HEK293 (cell line): ENCODE results near the gene RCSD1.

ENCODE experiments used
- GFI1B ChIP-seq: fragments of 450-650 bp; formaldehyde crosslinking; IDR thresholded peaks from 2 replicates; pipeline ENCODE4 v1.5.1; 2016; ENCODE audit warnings: missing biosample characterization, missing genetic modification characterization
- INSM2 ChIP-seq: fragments of 450-650 bp; formaldehyde crosslinking; IDR thresholded peaks from 2 replicates; pipeline ENCODE4 v1.5.1; 2016; ENCODE audit warnings: missing biosample characterization, missing genetic modification characterization
- MYNN ChIP-seq: fragments of 450-650 bp; formaldehyde crosslinking; IDR thresholded peaks from 2 replicates; pipeline ENCODE4 v1.5.1; 2016; ENCODE audit warnings: missing biosample characterization, missing genetic modification characterization, borderline replicate concordance
- PATZ1 ChIP-seq: fragments of 450-650 bp; formaldehyde crosslinking; IDR thresholded peaks from 2 replicates; pipeline ENCODE4 v1.5.1; 2016; ENCODE audit warnings: missing biosample characterization, missing genetic modification characterization
- SETDB1 ChIP-seq: IDR thresholded peaks from one replicate; pipeline ENCODE4 v1.6.1; 2017; ENCODE audit warnings: mild to moderate bottlenecking, low read length, moderate library complexity, mixed read lengths; ENCODE audit not compliant: insufficient read length
- SP2 ChIP-seq: fragments of 450-650 bp; formaldehyde crosslinking; IDR thresholded peaks from 2 replicates; pipeline ENCODE4 v1.5.1; 2016; ENCODE audit warnings: missing biosample characterization, missing genetic modification characterization
- ZNF19 ChIP-seq: fragments of 450-650 bp; formaldehyde crosslinking; IDR thresholded peaks from 2 replicates; pipeline ENCODE4; 2016; ENCODE audit warnings: missing biosample characterization, missing genetic modification characterization, low read depth
- ZNF223 ChIP-seq: fragments of 450-650 bp; formaldehyde crosslinking; IDR thresholded peaks from 2 replicates; pipeline ENCODE4 v1.5.1; 2016; ENCODE audit warnings: missing biosample characterization, missing genetic modification characterization
- ZNF248 ChIP-seq: fragments of 450-650 bp; formaldehyde crosslinking; IDR thresholded peaks from 2 replicates; pipeline ENCODE4 v1.5.1; 2017; ENCODE audit warnings: missing biosample characterization, missing genetic modification characterization
- ZNF311 ChIP-seq: fragments of 450-650 bp; formaldehyde crosslinking; IDR thresholded peaks from 2 replicates; pipeline ENCODE4 v1.5.1; 2017; ENCODE audit warnings: missing biosample characterization, missing genetic modification characterization, borderline replicate concordance
- ZNF324 ChIP-seq: fragments of 450-650 bp; formaldehyde crosslinking; IDR thresholded peaks from 2 replicates; pipeline ENCODE4 v1.5.1; 2016; ENCODE audit warnings: missing biosample characterization, missing genetic modification characterization
- ZNF404 ChIP-seq: fragments of 450-650 bp; formaldehyde crosslinking; IDR thresholded peaks from 2 replicates; pipeline ENCODE4 v1.5.1; 2017; ENCODE audit warnings: missing biosample characterization, missing genetic modification characterization
- ZNF416 ChIP-seq: fragments of 450-650 bp; formaldehyde crosslinking; IDR thresholded peaks from 2 replicates; pipeline ENCODE4 v1.5.1; 2016; ENCODE audit warnings: missing biosample characterization, missing genetic modification characterization
- ZNF544 ChIP-seq: fragments of 450-650 bp; formaldehyde crosslinking; IDR thresholded peaks from 2 replicates; pipeline ENCODE4 v1.5.0; 2017; ENCODE audit warnings: missing biosample characterization, missing genetic modification characterization
- ZNF555 ChIP-seq: fragments of 450-650 bp; formaldehyde crosslinking; conservative IDR thresholded peaks from 2 replicates; pipeline ENCODE4 v1.5.1; 2017; ENCODE audit warnings: missing biosample characterization, mild to moderate bottlenecking, missing genetic modification characterization, inconsistent platforms
- ZNF571 ChIP-seq: fragments of 450-650 bp; formaldehyde crosslinking; IDR thresholded peaks from 2 replicates; pipeline ENCODE4 v1.5.0; 2017; ENCODE audit warnings: missing biosample characterization, missing genetic modification characterization
- ZNF837 ChIP-seq: fragments of 450-650 bp; formaldehyde crosslinking; IDR thresholded peaks from 2 replicates; pipeline ENCODE4 v1.5.1; 2016; ENCODE audit warnings: missing biosample characterization, missing genetic modification characterization
- ZNF843 ChIP-seq: fragments of 450-650 bp; formaldehyde crosslinking; IDR thresholded peaks from 2 replicates; pipeline ENCODE4 v1.5.1; 2016; ENCODE audit warnings: missing biosample characterization, missing genetic modification characterization
- ZSCAN18 ChIP-seq: fragments of 450-650 bp; formaldehyde crosslinking; IDR thresholded peaks from 2 replicates; pipeline ENCODE4 v1.5.1; 2016; ENCODE audit warnings: missing biosample characterization, missing genetic modification characterization
- TF ChIP-seq, protein P1 (sequence below): fragments of 450-650 bp; formaldehyde crosslinking; IDR thresholded peaks from 2 replicates; pipeline ENCODE4 v1.5.1; 2016; ENCODE audit warnings: missing biosample characterization, missing genetic modification characterization, borderline replicate concordance
- TF ChIP-seq, protein P2 (sequence below): sonication (generic); formaldehyde crosslinking; IDR thresholded peaks from 2 replicates; pipeline ENCODE4 v1.8.1; 2022; ENCODE audit warnings: mild to moderate bottlenecking, moderate library complexity, missing genetic modification reagents
- TF ChIP-seq, protein P3 (sequence below): fragments of 450-650 bp; formaldehyde crosslinking; IDR thresholded peaks from 2 replicates; pipeline ENCODE4 v1.5.1; 2017; ENCODE audit warnings: missing biosample characterization, missing genetic modification characterization
- TF ChIP-seq, protein P4 (sequence below): fragments of 450-650 bp; formaldehyde crosslinking; IDR thresholded peaks from 2 replicates; pipeline ENCODE4; 2016; ENCODE audit warnings: missing biosample characterization, missing genetic modification characterization

RCSD1 gene

GRCh38 chr1:167714439-167715156, 84.6 kb downstream of the RCSD1 start (continued):
- TF ChIP-seq ZSCAN18 (tag by site-specific recombination) (peak; percentile 56; the same call in 1 of the 2 replicates), ZNF571 (tag by site-specific recombination) (no peak), ZNF324 (tag by site-specific recombination) (peak; percentile 97), ZNF311 (tag by site-specific recombination) (no peak), GFI1B (tag by site-specific recombination) (peak; percentile 43; the same call in 1 of the 2 replicates), ZNF544 (tag by site-specific recombination) (no peak), ZNF248 (tag by site-specific recombination) (no peak), SP2 (peak; percentile 57), PATZ1 (peak; percentile 41), INSM2 (peak; percentile 91), ZNF404 (tag by site-specific recombination) (no peak), MYNN (tag by site-specific recombination) (0 out of 2 replicates have a peak, but pooled peaks have one; percentile 28), ZNF416 (tag by site-specific recombination) (no peak), ZNF19 (tag by site-specific recombination) (no peak), ZNF837 (tag by site-specific recombination) (no peak; the same call in 1 of the 2 replicates), ZNF223 (tag by site-specific recombination) (no peak), ZNF555 (tag by site-specific recombination) (no peak), ZNF843 (tag by site-specific recombination) (peak; percentile 79), SETDB1 (no peak)
- TF ChIP-seq, protein P1, sequence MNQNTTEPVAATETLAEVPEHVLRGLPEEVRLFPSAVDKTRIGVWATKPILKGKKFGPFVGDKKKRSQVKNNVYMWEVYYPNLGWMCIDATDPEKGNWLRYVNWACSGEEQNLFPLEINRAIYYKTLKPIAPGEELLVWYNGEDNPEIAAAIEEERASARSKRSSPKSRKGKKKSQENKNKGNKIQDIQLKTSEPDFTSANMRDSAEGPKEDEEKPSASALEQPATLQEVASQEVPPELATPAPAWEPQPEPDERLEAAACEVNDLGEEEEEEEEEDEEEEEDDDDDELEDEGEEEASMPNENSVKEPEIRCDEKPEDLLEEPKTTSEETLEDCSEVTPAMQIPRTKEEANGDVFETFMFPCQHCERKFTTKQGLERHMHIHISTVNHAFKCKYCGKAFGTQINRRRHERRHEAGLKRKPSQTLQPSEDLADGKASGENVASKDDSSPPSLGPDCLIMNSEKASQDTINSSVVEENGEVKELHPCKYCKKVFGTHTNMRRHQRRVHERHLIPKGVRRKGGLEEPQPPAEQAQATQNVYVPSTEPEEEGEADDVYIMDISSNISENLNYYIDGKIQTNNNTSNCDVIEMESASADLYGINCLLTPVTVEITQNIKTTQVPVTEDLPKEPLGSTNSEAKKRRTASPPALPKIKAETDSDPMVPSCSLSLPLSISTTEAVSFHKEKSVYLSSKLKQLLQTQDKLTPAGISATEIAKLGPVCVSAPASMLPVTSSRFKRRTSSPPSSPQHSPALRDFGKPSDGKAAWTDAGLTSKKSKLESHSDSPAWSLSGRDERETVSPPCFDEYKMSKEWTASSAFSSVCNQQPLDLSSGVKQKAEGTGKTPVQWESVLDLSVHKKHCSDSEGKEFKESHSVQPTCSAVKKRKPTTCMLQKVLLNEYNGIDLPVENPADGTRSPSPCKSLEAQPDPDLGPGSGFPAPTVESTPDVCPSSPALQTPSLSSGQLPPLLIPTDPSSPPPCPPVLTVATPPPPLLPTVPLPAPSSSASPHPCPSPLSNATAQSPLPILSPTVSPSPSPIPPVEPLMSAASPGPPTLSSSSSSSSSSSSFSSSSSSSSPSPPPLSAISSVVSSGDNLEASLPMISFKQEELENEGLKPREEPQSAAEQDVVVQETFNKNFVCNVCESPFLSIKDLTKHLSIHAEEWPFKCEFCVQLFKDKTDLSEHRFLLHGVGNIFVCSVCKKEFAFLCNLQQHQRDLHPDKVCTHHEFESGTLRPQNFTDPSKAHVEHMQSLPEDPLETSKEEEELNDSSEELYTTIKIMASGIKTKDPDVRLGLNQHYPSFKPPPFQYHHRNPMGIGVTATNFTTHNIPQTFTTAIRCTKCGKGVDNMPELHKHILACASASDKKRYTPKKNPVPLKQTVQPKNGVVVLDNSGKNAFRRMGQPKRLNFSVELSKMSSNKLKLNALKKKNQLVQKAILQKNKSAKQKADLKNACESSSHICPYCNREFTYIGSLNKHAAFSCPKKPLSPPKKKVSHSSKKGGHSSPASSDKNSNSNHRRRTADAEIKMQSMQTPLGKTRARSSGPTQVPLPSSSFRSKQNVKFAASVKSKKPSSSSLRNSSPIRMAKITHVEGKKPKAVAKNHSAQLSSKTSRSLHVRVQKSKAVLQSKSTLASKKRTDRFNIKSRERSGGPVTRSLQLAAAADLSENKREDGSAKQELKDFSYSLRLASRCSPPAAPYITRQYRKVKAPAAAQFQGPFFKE (tag by site-specific recombination) = 0 out of 2 replicates have a peak, but pooled peaks have one; percentile 55
- TF ChIP-seq, protein P2, sequence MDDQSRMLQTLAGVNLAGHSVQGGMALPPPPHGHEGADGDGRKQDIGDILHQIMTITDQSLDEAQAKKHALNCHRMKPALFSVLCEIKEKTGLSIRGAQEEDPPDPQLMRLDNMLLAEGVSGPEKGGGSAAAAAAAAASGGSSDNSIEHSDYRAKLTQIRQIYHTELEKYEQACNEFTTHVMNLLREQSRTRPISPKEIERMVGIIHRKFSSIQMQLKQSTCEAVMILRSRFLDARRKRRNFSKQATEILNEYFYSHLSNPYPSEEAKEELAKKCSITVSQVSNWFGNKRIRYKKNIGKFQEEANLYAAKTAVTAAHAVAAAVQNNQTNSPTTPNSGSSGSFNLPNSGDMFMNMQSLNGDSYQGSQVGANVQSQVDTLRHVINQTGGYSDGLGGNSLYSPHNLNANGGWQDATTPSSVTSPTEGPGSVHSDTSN = no peak; the same call in 1 of the 2 replicates
- TF ChIP-seq, protein P3, sequence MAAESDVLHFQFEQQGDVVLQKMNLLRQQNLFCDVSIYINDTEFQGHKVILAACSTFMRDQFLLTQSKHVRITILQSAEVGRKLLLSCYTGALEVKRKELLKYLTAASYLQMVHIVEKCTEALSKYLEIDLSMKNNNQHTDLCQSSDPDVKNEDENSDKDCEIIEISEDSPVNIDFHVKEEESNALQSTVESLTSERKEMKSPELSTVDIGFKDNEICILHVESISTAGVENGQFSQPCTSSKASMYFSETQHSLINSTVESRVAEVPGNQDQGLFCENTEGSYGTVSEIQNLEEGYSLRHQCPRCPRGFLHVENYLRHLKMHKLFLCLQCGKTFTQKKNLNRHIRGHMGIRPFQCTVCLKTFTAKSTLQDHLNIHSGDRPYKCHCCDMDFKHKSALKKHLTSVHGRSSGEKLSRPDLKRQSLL (tag by site-specific recombination) = no peak; the same call in 1 of the 2 replicates
- TF ChIP-seq, protein P4, sequence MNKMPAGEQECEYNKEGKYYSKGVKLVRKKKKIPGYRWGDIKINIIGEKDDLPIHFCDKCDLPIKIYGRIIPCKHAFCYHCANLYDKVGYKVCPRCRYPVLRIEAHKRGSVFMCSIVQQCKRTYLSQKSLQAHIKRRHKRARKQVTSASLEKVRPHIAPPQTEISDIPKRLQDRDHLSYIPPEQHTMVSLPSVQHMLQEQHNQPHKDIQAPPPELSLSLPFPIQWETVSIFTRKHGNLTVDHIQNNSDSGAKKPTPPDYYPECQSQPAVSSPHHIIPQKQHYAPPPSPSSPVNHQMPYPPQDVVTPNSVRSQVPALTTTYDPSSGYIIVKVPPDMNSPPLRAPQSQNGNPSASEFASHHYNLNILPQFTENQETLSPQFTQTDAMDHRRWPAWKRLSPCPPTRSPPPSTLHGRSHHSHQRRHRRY (tag by site-specific recombination) = no peak
